K562 (cell line): ENCODE data around the gene TAF10. TPM values are rescaled to one million over a fixed set of nuclear protein-coding genes. Genes with fewer than 3 reads are reported as not detected.

Experiments used
- ATAC-seq: fragments of 200-7000 bp; cut with Tn5 transposase; 3 replicates; pipeline ENCODE4 v1.9.1; 2020; ENCODE audit warnings: moderate library complexity
- BruUV-seq: library from RNA; stranded (reverse); fragments of 400-500 nt; replicated peaks from 2 replicates; lab custom pipeline; 2021; lab: Mats Ljungman, UMichigan
- CTCF ChIA-PET: fragments of 300-600 bp; formaldehyde crosslinking; extraction: SDS; loops from one replicate; lab custom pipeline; 2021; ENCODE audit warnings: low intra/inter-chr PET ratio; lab: Yijun Ruan, JAX
- POLR2A ChIA-PET: fragments of 300-600, 350-650 bp; sonication (Branson Sonifier 250); formaldehyde crosslinking; extraction: SDS; loops from one replicate; lab custom pipeline; 2021; ENCODE audit warnings: antibody characterized with exemption, inconsistent platforms; lab: Yijun Ruan, JAX
- DNase-seq, 4 experiments: peaks; one replicate each; pipeline versions ENCODE4 v3.0.0 to v3.0.0-alpha.2; 2011 to 2018; ENCODE audit warnings: low spot score in 3 of 4, mixed read lengths in 3 of 4; ENCODE audit errors: extremely low read depth in 1 of 4
- FAIRE-seq: peaks from 2 replicates; lab custom pipeline; 2011; peaks lifted over from hg19 to GRCh38; lab: Jason Lieb, UNC
- H2AFZ ChIP-seq: 2 replicates; pipeline ENCODE4 v1.6.0; 2011; ENCODE audit warnings: low read depth, low read length, control low read depth, inconsistent platforms
- H3K27ac ChIP-seq: fragments of 200-600 bp; 3 replicates; pipeline ENCODE4 v1.8.0; 2011; ENCODE audit warnings: low read depth, mild to moderate bottlenecking, control low read depth, inconsistent platforms, low read length, moderate library complexity, mixed read lengths; ENCODE audit errors: extremely low read depth
- H3K27me3 ChIP-seq, 2 experiments: fragments of 300-600 bp in 1 of 2; 2 replicates in 1 of 2; 3 replicates in 1 of 2; pipeline versions ENCODE4 v1.6.0 to v1.8.0; 2011; ENCODE audit warnings: inconsistent platforms in 2 of 2, low read length in 2 of 2, mild to moderate bottlenecking in 1 of 2, mixed read lengths in 1 of 2, moderate library complexity in 1 of 2; ENCODE audit not compliant: control insufficient read depth in 2 of 2, insufficient read depth in 2 of 2
- H3K36me3 ChIP-seq: fragments of 300-600 bp; 3 replicates; pipeline ENCODE4 v1.8.0; 2011; ENCODE audit warnings: mild to moderate bottlenecking, low read length, inconsistent platforms; ENCODE audit not compliant: control insufficient read depth, insufficient read depth
- H3K4me1 ChIP-seq, 2 experiments: fragments of 200-600 bp in 1 of 2; replicated peaks in 1 of 2; 2 replicates in 1 of 2; 3 replicates in 1 of 2; pipeline versions ENCODE4 v1.5.1 to v1.8.0; 2011; ENCODE audit warnings: inconsistent platforms in 2 of 2, low read length in 2 of 2, mild to moderate bottlenecking in 1 of 2, mixed read lengths in 1 of 2, moderate library complexity in 1 of 2; ENCODE audit not compliant: control insufficient read depth in 2 of 2, insufficient read depth in 2 of 2
- H3K4me2 ChIP-seq: 2 replicates; pipeline ENCODE4 v1.6.1; 2011; ENCODE audit warnings: low read length, control low read depth, inconsistent platforms, mixed read lengths; ENCODE audit not compliant: insufficient read depth
- H3K4me3 ChIP-seq: fragments of 200-600 bp; sonication (generic), shearing (Covaris generic); 2 replicates; pipeline ENCODE4 v1.5.1; 2016; ENCODE audit warnings: control low read depth, inconsistent platforms
- H3K79me2 ChIP-seq: fragments of 200-600 bp; 3 replicates; pipeline ENCODE4 v1.8.0; 2011; ENCODE audit warnings: low read length, inconsistent platforms; ENCODE audit not compliant: control insufficient read depth, insufficient read depth
- H3K9ac ChIP-seq, 2 experiments: 2 replicates each; pipeline versions ENCODE4 v1.6.0 to v1.6.1; 2011; ENCODE audit warnings: low read depth in 2 of 2, low read length in 2 of 2, control low read depth in 1 of 2, inconsistent platforms in 1 of 2, mild to moderate bottlenecking in 1 of 2, mixed read lengths in 1 of 2; ENCODE audit not compliant: insufficient read depth in 1 of 2
- H3K9me1 ChIP-seq: one replicate; pipeline ENCODE4 v1.6.0; 2011; ENCODE audit warnings: inconsistent platforms, mild to moderate bottlenecking, low read length, moderate library complexity; ENCODE audit not compliant: control insufficient read depth, insufficient read depth
- H3K9me3 ChIP-seq: replicated peaks from 2 replicates; pipeline ENCODE4 v1.5.1; 2011; ENCODE audit warnings: low read depth, low read length, inconsistent platforms; ENCODE audit not compliant: control insufficient read depth, insufficient read depth
- H4K20me1 ChIP-seq: replicated peaks from 2 replicates; pipeline ENCODE4 v1.6.1; 2011; ENCODE audit warnings: low read length, inconsistent platforms, mixed read lengths; ENCODE audit not compliant: control insufficient read depth, insufficient read depth
- BCL6 ChIP-seq: fragments of 250-450 bp; sonication (Bioruptor Pico); IDR thresholded peaks from 2 replicates; pipeline ENCODE4 v1.4.0; 2020
- CBX1 ChIP-seq: sonication (generic); IDR thresholded peaks from 2 replicates; pipeline ENCODE4 v1.6.1; 2016; ENCODE audit warnings: antibody characterized with exemption, low read depth, mild to moderate bottlenecking
- CREBBP ChIP-seq: IDR thresholded peaks from one replicate; pipeline ENCODE4 v1.6.1; 2012; ENCODE audit warnings: low read depth, mild to moderate bottlenecking, control low read depth, inconsistent platforms, low read length
- CTCF ChIP-seq, 3 experiments: IDR thresholded peaks in 2 of 3; conservative IDR thresholded peaks in 1 of 3; 2 replicates each; pipeline ENCODE4 v1.5.1; 2011 to 2012; ENCODE audit warnings: low read length in 3 of 3, mild to moderate bottlenecking in 3 of 3, control low read depth in 2 of 3, improper control_type of control experiment in 1 of 3, inconsistent platforms in 1 of 3, low read depth in 1 of 3, mixed read lengths in 1 of 3, moderate library complexity in 1 of 3; ENCODE audit not compliant: insufficient read depth in 2 of 3
- GTF2E2 ChIP-seq: fragments of 200-800 bp; sonication (Bioruptor generic); IDR thresholded peaks from 2 replicates; pipeline ENCODE4 v1.6.1; 2016; ENCODE audit warnings: missing genetic modification characterization, missing compliant biosample characterization
- L3MBTL2 ChIP-seq: fragments of 450-650 bp; IDR thresholded peaks from 2 replicates; pipeline ENCODE4 v1.6.1; 2016; ENCODE audit warnings: mild to moderate bottlenecking, moderate library complexity
- NCOR1 ChIP-seq: fragments of 450-650 bp; IDR thresholded peaks from 2 replicates; pipeline ENCODE4 v1.6.1; 2016; ENCODE audit warnings: mild to moderate bottlenecking, moderate library complexity
- NEUROD1 ChIP-seq: fragments of 150-350 bp; IDR thresholded peaks from 2 replicates; pipeline ENCODE4 v1.6.1; 2014; ENCODE audit warnings: borderline replicate concordance, low read length, low read depth; ENCODE audit not compliant: partially characterized antibody
- PKNOX1 ChIP-seq: fragments of 450-650 bp; IDR thresholded peaks from 2 replicates; pipeline ENCODE4 v1.6.1; 2016
- RNF2 ChIP-seq: sonication (generic); IDR thresholded peaks from 2 replicates; pipeline ENCODE4 v1.6.1; 2016
- TCF3 ChIP-seq: sonication (generic); formaldehyde crosslinking; IDR thresholded peaks from 2 replicates; pipeline ENCODE4 v1.4.0; 2020; ENCODE audit warnings: mild to moderate bottlenecking, missing genetic modification reagents
- ZEB2 ChIP-seq: fragments of 450-650 bp; IDR thresholded peaks from 2 replicates; pipeline ENCODE4 v1.6.1; 2016
- ZNF140 ChIP-seq: fragments of 250-450 bp; sonication (Bioruptor Pico); IDR thresholded peaks from 2 replicates; pipeline ENCODE4 v1.8.0; 2021; ENCODE audit warnings: moderate library complexity, mild to moderate bottlenecking, inconsistent platforms
- ZNF707 ChIP-seq: fragments of 250-450 bp; sonication (Bioruptor Pico); conservative IDR thresholded peaks from 2 replicates; pipeline ENCODE4 v1.8.0; 2022; ENCODE audit warnings: inconsistent platforms, mild to moderate bottlenecking, moderate library complexity
- ZNF766 ChIP-seq: fragments of 200-800 bp; sonication (Bioruptor generic); conservative IDR thresholded peaks from 2 replicates; pipeline ENCODE4 v1.6.1; 2016; ENCODE audit warnings: missing genetic modification characterization, missing compliant biosample characterization
- ZNF79 ChIP-seq: fragments of 250-450 bp; sonication (Bioruptor Pico); IDR thresholded peaks from 2 replicates; pipeline ENCODE4 v1.4.0; 2020; ENCODE audit warnings: low read depth, mild to moderate bottlenecking, moderate library complexity
- WGBS: fragments of 100-300 bp; shearing (Covaris generic); methylation state at CpG from one replicate; pipeline ENCODE4 v1.1.6; 2016; ENCODE audit warnings: low coverage, mixed read lengths; ENCODE audit not compliant: insufficient coverage; ENCODE audit errors: missing lambda C conversion rate; 5-methylcytosine and 5-hydroxymethylcytosine counted together
- in situ Hi-C: fragments of 300-500 bp; cut with MboI; formaldehyde crosslinking; loops from 4 replicates; pipeline ENCODE4 v1.15.0; 2018; ENCODE audit warnings: inconsistent platforms, mixed read lengths
- intact Hi-C: fragments of 100-400 bp; cut with micrococcal nuclease; formaldehyde crosslinking; loops from 2 replicates; pipeline ENCODE4 v1.14.2; 2022
- polyA plus RNA-seq, 8 experiments: library from polyadenylated mRNA; depleted of rRNA in 4 of 8; stranded (reverse) in 5 of 8; unstranded in 3 of 8; fragments of >200 nt; fragmentation: Nextera tagmentation in 2 of 8; fragmentation: Illumina TruSeq in 1 of 8; extraction: Ambion mirVana in 2 of 8; extraction: Trizol in 1 of 8; gene quantifications; 2 replicates each; pipeline versions ENCODE4 v1.2.1 to v1.2.3, GENCODE V29; 2011 to 2014; ENCODE audit warnings: inconsistent platforms in 1 of 8, missing spikeins in 1 of 8
- total RNA-seq, 7 experiments: library from RNA; depleted of rRNA in 6 of 7; stranded (reverse); fragments of >200 nt in 6 of 7; fragmentation: Illumina TruSeq in 2 of 7; extraction: Trizol in 2 of 7; gene quantifications; 2 replicates each; pipeline versions ENCODE4 v1.2.1 to v1.2.3, GENCODE V29; 2011 to 2021; ENCODE audit warnings: low replicate concordance in 1 of 7

Gene TAF10
- total and polyA plus RNA-seq, 9 of the 15 experiments (the other 6 are each of a cell fraction or from before 2014, with no cell fraction given): 19.5 to 197 (median 121) TPM

DNA sequence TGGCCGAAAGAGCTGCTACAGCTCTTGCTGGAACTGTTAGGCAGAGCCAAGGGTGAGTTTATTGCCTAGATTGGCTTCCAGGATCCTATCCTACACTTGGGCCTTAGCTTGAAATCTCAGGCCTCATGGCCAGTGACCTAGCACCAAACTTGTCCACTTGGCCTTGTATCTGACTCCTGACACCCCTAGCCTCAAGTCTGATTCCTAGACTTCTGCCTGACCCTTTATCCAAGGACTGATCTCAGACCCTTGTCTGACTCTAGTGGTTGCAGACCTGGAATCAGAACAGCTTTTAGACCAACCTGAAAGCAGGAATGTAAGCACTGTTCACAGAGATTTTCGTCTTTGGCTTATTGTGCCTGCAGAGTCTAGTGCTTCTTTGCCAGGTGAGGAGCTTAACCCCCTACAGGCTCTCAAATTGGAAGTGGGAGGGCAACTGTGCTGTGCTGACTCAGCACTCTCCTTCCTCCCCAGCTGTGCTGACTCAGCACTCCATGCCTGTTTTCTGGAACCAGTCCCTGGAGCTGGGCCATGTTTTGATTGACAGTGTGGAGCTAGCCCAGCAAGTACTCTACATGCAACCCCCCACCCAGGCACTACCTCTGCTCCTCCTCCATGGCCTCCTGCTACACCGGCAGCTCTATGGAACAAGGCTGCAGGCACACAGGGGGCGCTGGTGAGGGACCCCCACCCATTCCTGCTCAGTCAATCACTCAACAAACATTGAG is 43.7 kb downstream of the TAF10 start:
- Histone ChIP-seq H3K79me2 (no peaks in the 10 kb centered on the region), H3K9me1 (peaks cover 8% of the 10 kb centered on the region), H3K9me3 (no peaks in the 10 kb centered on the region), H3K4me3 (no peak overlapping the region), H3K36me3 (no peaks in the 10 kb centered on the region), H3K4me2 (peak overlapping the region; percentile 30), H4K20me1 (no peaks in the 10 kb centered on the region), H3K9ac (peak overlapping the region in 1 of 2 experiments; percentile 3; a peak in 1 of 4 replicates), H3K27ac (peak overlapping the region; percentile 61), H3K27me3 (no peaks in the 10 kb centered on the region), H3K4me1 (peaks cover 41 to 54% of the 10 kb centered on the region in 2 experiments), H2AFZ (peak overlapping the region; percentile 7; the same call in 1 of the 2 replicates)
- no TSS peak for BruUV-seq
- POLR2A ChIA-PET: interaction anchor here (0.6 to 2.6 kb wide), 12 partner anchors 12 to 177 kb away, joined by 3 to 19 read pairs (median 3); partner anchors contain the start of gene ILK
- CTCF ChIA-PET: no interaction called here
- ATAC-seq: peak; percentile 88
- WGBS: 28% methylated on average over 4 of the region's 4 CpGs
- peak; percentile 98 for FAIRE-seq
- peak; percentile 83 to 94 (median 89) for DNase-seq
- in situ Hi-C loops (no loop called here), intact Hi-C loops (loop anchor here (2.0 kb wide), 2 partner anchors 34 to 38 kb away; partner anchors contain the start of genes ILK and RRP8)
- TF ChIP-seq NCOR1: peak; percentile 65
- 0 out of 2 replicates have a peak, but pooled peaks have one; percentile 33 for TF ChIP-seq ZNF766 (CRISPR knock-in tag)
- no peak for TF ChIP-seq ZNF140 (CRISPR knock-in tag)
- TF ChIP-seq PKNOX1: peak; percentile 98
- peak; percentile 43 for TF ChIP-seq NEUROD1
- peak; percentile 21 to 50 (median 36); a peak in 5 of 6 replicates for TF ChIP-seq CTCF (IDR thresholded peaks at IDR 0.05 in 2 of 3, conservative IDR thresholded peaks at IDR 0.05 in 1 of 3; ENCODE audit: insufficient read depth in 2 of 3, low read depth in 1 of 3, low read length in 3 of 3)
- TF ChIP-seq ZNF79: no peak
- no peak for TF ChIP-seq BCL6 (CRISPR knock-in tag)
- peak; percentile 51; the same call in 1 of the 2 replicates for TF ChIP-seq L3MBTL2
- no peak for TF ChIP-seq CREBBP
- peak; percentile 23; the same call in 1 of the 2 replicates for TF ChIP-seq RNF2
- no peak for TF ChIP-seq CBX1
- peak; percentile 48; the same call in 1 of the 2 replicates for TF ChIP-seq TCF3 (CRISPR knock-in tag)
- no peak for TF ChIP-seq ZNF707 (CRISPR knock-in tag)
- no peak for TF ChIP-seq GTF2E2 (tag)
- 0 out of 2 replicates have a peak, but pooled peaks have one; percentile 28 for TF ChIP-seq ZEB2
